ENCODE data around the gene PYGO2. TPM values are rescaled to one million over a fixed set of nuclear protein-coding genes. Genes with fewer than 3 reads are reported as not detected.

The PYGO2 gene
- polyA plus RNA-seq, 1 experiment: 19.3 TPM

- CTCF ChIA-PET: interaction anchor here (0.6 to 1.5 kb wide), 7 partner anchors 9 to 466 kb away, joined by 3 to 6 read pairs (median 4); partner anchors contain the start of gene PBXIP1
- POLR2A ChIA-PET: no interaction called here
- no peak for DNase-seq (ENCODE audit: low read depth, low spot score)
Measured at GRCh38 chr1:154945160-154945961, 16.2 kb downstream of the PYGO2 start.

GRCh38 chr1:154944401-154945159, 17.0 kb downstream of the PYGO2 start:
- TF ChIP-seq CTCF (IDR thresholded peaks at IDR 0.05; ENCODE audit: low read depth, low read length): no peak
- Histone ChIP-seq H3K27ac (ENCODE audit: low read depth, low read length) (no peak overlapping the region), H3K27me3 (ENCODE audit: control insufficient read depth, insufficient read depth, low read length) (peaks cover 2% of the 10 kb centered on the region), H3K4me3 (ENCODE audit: low read depth, low read length) (no peak overlapping the region), H3K9me3 (ENCODE audit: control insufficient read depth, insufficient read depth, low read length) (no peaks in the 10 kb centered on the region)
- POLR2A ChIA-PET: interaction anchor here (0.7 to 1.0 kb wide), 2 partner anchors 26 to 1050 kb away, joined by 4 read pairs; partner anchors contain the start of gene SHC1
- CTCF ChIA-PET: interaction anchor here (0.6 to 1.5 kb wide), 18 partner anchors 9 to 745 kb away, joined by 3 to 11 read pairs (median 4); partner anchors contain the start of gene PBXIP1
- no peak for DNase-seq (ENCODE audit: low read depth, low spot score)

More at GRCh38 chr1:154945160-154945961, 16.2 kb downstream of the PYGO2 start:
- H3K27me3 ChIP-seq (ENCODE audit: control insufficient read depth, insufficient read depth, low read length): no peaks in the 10 kb centered on the region
- no peak for TF ChIP-seq CTCF (IDR thresholded peaks at IDR 0.05; ENCODE audit: low read depth, low read length)
- H3K9me3 ChIP-seq (ENCODE audit: control insufficient read depth, insufficient read depth, low read length): no peaks in the 10 kb centered on the region
- no peak overlapping the region for H3K4me3 ChIP-seq (ENCODE audit: low read depth, low read length)
- no peak overlapping the region for H3K27ac ChIP-seq (ENCODE audit: low read depth, low read length)

DNA sequence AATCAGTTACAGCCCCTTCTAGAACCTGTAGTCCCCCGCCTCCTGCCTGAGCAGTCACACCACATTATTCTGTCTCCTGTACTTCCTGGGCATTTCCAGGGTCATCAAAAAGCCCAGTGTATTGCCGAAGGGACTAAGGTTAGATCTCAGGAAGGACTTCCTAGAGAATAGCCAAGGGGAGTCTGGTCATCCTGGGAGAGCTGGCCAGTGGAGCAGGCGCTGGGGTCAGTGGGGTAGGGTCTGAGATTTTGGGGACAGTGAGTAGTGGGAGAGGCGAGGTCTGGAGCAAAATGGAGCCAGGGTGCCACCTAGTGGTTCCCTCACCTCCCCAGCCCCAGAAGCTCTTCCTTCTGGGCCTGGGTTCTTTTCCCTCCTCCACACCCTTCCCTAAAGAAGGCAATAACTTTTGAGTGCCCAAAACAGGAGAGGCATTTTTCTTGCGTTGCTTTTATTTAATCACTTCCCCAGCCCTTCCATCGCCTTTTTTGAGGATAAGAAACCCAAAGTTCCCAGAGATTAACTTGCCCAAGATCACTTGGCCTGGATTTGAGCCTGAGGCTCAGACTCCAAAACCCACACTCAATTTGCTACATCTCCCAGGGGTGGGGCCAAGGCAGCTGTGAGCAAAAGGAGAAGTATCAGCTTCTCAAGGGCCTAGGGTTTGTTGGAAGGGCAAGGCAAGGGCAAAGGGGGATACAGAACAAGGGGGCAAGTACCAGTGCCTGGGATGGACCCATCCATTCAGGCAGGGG, 17.8 kb downstream of the PYGO2 start:
- H3K27ac ChIP-seq (ENCODE audit: low read depth, low read length): no peak overlapping the region
- H3K27me3 ChIP-seq (ENCODE audit: control insufficient read depth, insufficient read depth, low read length): peaks cover 2% of the 10 kb centered on the region
- H3K9me3 ChIP-seq (ENCODE audit: control insufficient read depth, insufficient read depth, low read length): no peaks in the 10 kb centered on the region
- no peak overlapping the region for H3K4me3 ChIP-seq (ENCODE audit: low read depth, low read length)
- peak; percentile 86 for TF ChIP-seq CTCF (IDR thresholded peaks at IDR 0.05; ENCODE audit: low read depth, low read length)
- DNase-seq (ENCODE audit: low read depth, low spot score): no peak
- ChIA-PET POLR2A (interaction anchor here (0.7 to 1.0 kb wide), 2 partner anchors 27 to 1049 kb away, joined by 4 read pairs; partner anchors contain the start of gene SHC1), CTCF (interaction anchor here (0.6 to 1.5 kb wide), 19 partner anchors 10 to 744 kb away, joined by 3 to 11 read pairs (median 3); partner anchors contain the start of gene PBXIP1)

GRCh38 chr1:154941333-154942013, 20.1 kb downstream of the PYGO2 start:
- TF ChIP-seq CTCF (IDR thresholded peaks at IDR 0.05; ENCODE audit: low read depth, low read length): no peak
- ChIA-PET POLR2A (interaction anchor here (0.6 to 1.1 kb wide), 3 partner anchors 29 to 317 kb away, joined by 3 to 5 read pairs (median 3); partner anchors contain the start of gene SHC1), CTCF (interaction anchor here (1.3 to 1.8 kb wide), 2 partner anchors 272 to 382 kb away, joined by 6 to 7 read pairs; no protein-coding TSS in a partner anchor)
- Histone ChIP-seq H3K9me3 (ENCODE audit: control insufficient read depth, insufficient read depth, low read length) (no peaks in the 10 kb centered on the region), H3K4me3 (ENCODE audit: low read depth, low read length) (no peak overlapping the region), H3K27ac (ENCODE audit: low read depth, low read length) (no peak overlapping the region), H3K27me3 (ENCODE audit: control insufficient read depth, insufficient read depth, low read length) (peaks cover 2% of the 10 kb centered on the region)
- no peak for DNase-seq (ENCODE audit: low read depth, low spot score)
